Measurements from ENCODE around the gene TMEM94. TPM values are rescaled to one million over a fixed set of nuclear protein-coding genes. Genes with fewer than 3 reads are reported as not detected.

The TMEM94 gene
- total and polyA plus RNA-seq, 2 of the 13 experiments (the other 11 are each of a cell fraction or from before 2014, with no cell fraction given), result 32.6 to 134 TPM

DNA sequence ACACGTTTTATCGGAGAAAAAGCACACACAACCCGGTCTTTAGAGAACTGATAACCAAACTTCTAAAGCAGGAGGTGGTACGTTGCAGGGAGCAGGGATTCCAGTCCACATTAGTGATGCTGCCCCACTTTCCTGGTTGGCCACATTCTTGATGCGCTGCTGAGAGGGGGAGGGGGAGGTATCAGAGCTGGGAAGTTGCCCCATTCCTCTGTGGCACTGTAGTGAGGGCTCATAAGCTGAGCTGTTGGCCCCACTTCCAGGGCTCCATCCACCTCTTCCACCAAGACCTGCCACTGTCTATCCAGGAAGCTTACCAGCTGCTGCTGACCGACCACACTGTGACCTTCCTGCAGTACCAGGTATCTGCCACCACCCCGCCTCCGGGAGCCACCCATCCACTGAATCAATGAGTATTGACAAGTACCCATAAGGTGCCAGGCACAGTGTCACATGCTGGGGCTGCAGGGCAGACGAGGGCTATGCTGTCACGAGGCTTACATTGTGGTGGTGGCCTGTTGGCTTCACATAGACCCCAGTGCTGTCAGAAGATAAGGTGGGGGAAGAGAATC, 60.9 kb downstream of the TMEM94 start (continued):
- TF ChIP-seq HMGXB4 (CRISPR knock-in tag; IDR thresholded peaks at IDR 0.05; ENCODE audit: borderline replicate concordance in 1 of 2, low read depth in 1 of 2) (0 out of 4 replicates have a peak, but pooled peaks of 1 of the 2 experiments have one; percentile 1), MED1 (CRISPR knock-in tag; IDR thresholded peaks at IDR 0.05) (no peak), RBAK (CRISPR knock-in tag; IDR thresholded peaks at IDR 0.05) (peak; percentile 20; the same call in 1 of the 2 replicates), NAIF1 (CRISPR knock-in tag; IDR thresholded peaks at IDR 0.05; ENCODE audit: borderline replicate concordance) (0 out of 2 replicates have a peak, but pooled peaks have one; percentile 59), CCDC6 (CRISPR knock-in tag; IDR thresholded peaks at IDR 0.05) (no peak), SMAD3 (CRISPR knock-in tag; IDR thresholded peaks at IDR 0.05) (no peak)
- TF ChIP-seq, protein P1, sequence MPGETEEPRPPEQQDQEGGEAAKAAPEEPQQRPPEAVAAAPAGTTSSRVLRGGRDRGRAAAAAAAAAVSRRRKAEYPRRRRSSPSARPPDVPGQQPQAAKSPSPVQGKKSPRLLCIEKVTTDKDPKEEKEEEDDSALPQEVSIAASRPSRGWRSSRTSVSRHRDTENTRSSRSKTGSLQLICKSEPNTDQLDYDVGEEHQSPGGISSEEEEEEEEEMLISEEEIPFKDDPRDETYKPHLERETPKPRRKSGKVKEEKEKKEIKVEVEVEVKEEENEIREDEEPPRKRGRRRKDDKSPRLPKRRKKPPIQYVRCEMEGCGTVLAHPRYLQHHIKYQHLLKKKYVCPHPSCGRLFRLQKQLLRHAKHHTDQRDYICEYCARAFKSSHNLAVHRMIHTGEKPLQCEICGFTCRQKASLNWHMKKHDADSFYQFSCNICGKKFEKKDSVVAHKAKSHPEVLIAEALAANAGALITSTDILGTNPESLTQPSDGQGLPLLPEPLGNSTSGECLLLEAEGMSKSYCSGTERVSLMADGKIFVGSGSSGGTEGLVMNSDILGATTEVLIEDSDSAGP (CRISPR knock-in tag; IDR thresholded peaks at IDR 0.05; ENCODE audit: borderline replicate concordance), result peak; percentile 58; the same call in 1 of the 2 replicates
- TF ChIP-seq, protein P2, sequence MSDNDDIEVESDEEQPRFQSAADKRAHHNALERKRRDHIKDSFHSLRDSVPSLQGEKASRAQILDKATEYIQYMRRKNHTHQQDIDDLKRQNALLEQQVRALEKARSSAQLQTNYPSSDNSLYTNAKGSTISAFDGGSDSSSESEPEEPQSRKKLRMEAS (IDR thresholded peaks at IDR 0.05), result 0 out of 2 replicates have a peak, but pooled peaks have one; percentile 18

Data from HepG2 (cell line).